GM18508 (cell line): Measurements from ENCODE around the gene RASGRF2.
"Not testable (repeated sequence)": the region's sequence is repeated elsewhere in the genome, so short reads cannot be mapped to it uniquely, and the experiment has no call there.

ENCODE experiments used
- ATAC-seq: cut with Tn5 transposase; IDR thresholded peaks from one replicate; pipeline ENCODE4 v1.9.1; 2021; ENCODE audit warnings: moderate number of reproducible peaks; ENCODE audit not compliant: insufficient read depth, unreplicated experiment

RASGRF2 gene

GRCh38 chr5:81019748-81020147, 59.6 kb downstream of the RASGRF2 start:
- ATAC-seq: no peak

GRCh38 chr5:81020478-81021167, 60.5 kb downstream of the RASGRF2 start:
- ATAC-seq: no peak

GRCh38 chr5:81021486-81021885, 61.3 kb downstream of the RASGRF2 start:
- ATAC-seq: no peak

GRCh38 chr5:81021951-81022687, 62.0 kb downstream of the RASGRF2 start:
- no peak for ATAC-seq

GRCh38 chr5:81022688-81023084, 62.5 kb downstream of the RASGRF2 start:
- no peak for ATAC-seq

GRCh38 chr5:81023261-81023970, 63.3 kb downstream of the RASGRF2 start:
- ATAC-seq: no peak

- no peak for ATAC-seq
Measured at GRCh38 chr5:81027481-81028058, 67.4 kb downstream of the RASGRF2 start.

- ATAC-seq: not testable (repeated sequence)
Measured at GRCh38 chr5:81028888-81029287, 68.7 kb downstream of the RASGRF2 start.

GRCh38 chr5:81029736-81030135, 69.6 kb downstream of the RASGRF2 start:
- not testable (repeated sequence) for ATAC-seq

GRCh38 chr5:81030236-81031034, 70.3 kb downstream of the RASGRF2 start:
- not testable (repeated sequence) for ATAC-seq

- ATAC-seq: no peak
Measured at GRCh38 chr5:81035522-81035921, 75.4 kb downstream of the RASGRF2 start.

GRCh38 chr5:81038495-81038894, 78.3 kb downstream of the RASGRF2 start:
- no peak for ATAC-seq

GRCh38 chr5:81044868-81045267, 84.7 kb downstream of the RASGRF2 start:
- no peak for ATAC-seq

GRCh38 chr5:81045389-81045807, 85.2 kb downstream of the RASGRF2 start:
- no peak for ATAC-seq

GRCh38 chr5:81046041-81046440, 85.9 kb downstream of the RASGRF2 start:
- ATAC-seq: no peak

GRCh38 chr5:81052325-81052724, 92.2 kb downstream of the RASGRF2 start:
- ATAC-seq: no peak

GRCh38 chr5:81053282-81053681, 93.1 kb downstream of the RASGRF2 start:
- ATAC-seq: not testable (repeated sequence)

GRCh38 chr5:81058121-81058520, 98.0 kb downstream of the RASGRF2 start:
- ATAC-seq: no peak

GRCh38 chr5:81065492-81065891, 105.3 kb downstream of the RASGRF2 start:
- no peak for ATAC-seq

- ATAC-seq: no peak
Measured at GRCh38 chr5:81066102-81066501, 105.9 kb downstream of the RASGRF2 start.
